ENCODE results near the gene C7orf33.

Gene C7orf33

DNA sequence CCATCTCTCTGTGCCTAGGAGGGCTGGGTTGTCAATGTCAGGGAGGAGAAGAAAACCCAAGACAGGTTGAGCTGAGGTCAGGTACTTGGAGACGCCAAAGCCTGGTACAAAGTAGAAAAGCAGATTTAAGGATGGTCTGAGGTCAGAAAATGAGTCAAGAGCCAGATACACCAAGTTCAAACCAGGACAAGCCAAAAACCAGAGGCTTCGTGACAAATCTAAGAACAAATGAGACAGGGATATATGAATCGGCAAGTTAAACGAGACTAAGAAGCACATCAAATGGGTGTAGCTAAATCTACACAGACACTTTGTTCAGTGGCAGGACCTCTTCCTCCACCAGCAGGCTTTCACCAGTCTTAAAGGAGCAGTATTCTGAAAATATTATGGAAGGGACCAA is 34.2 kb downstream of the C7orf33 start:
- no peak for DNase-seq (ENCODE audit: extremely low read depth in 1 of 2, low read depth in 1 of 2)

DNA sequence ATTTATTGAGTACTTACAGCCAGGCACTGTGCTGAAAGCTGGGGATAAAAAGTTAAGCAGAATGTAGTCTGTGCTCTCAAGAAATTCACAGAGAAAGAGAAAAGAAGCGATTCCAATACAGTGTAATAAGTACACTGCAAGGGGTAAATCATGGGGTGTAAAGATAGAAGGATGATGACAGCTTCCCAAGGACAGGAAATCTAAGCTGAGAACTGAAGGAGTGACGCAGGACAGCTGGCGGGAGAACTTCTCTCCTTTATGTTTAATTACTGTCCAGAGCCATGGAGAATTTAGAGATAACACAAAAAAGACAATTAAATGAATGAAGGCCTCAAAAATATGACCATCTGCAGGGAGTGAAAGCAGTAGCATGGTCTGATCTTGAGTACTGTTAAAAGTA is 34.8 kb downstream of the C7orf33 start:
- DNase-seq (ENCODE audit: extremely low read depth in 1 of 2, low read depth in 1 of 2), result no peak

DNA sequence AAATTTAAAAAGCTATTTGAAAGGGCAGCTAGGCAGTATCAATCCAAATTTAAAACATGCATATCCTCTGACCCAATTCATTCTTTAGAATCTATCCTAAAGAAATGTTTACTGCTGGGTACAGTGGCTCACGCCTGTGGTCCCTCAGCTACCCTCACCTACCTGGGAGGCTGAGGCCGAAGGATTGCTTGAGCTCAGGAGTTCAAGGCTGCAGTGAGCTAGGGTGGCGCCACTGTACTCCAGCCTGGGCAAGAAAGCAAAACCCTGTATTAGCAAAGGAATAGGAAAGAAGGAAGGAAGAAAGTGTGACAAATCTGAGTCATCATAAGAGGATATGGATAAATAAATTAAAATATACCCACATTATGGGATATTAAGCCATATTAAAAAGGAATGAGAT is 36.3 kb downstream of the C7orf33 start:
- DNase-seq (ENCODE audit: extremely low read depth in 1 of 2, low read depth in 1 of 2), result no peak

DNA sequence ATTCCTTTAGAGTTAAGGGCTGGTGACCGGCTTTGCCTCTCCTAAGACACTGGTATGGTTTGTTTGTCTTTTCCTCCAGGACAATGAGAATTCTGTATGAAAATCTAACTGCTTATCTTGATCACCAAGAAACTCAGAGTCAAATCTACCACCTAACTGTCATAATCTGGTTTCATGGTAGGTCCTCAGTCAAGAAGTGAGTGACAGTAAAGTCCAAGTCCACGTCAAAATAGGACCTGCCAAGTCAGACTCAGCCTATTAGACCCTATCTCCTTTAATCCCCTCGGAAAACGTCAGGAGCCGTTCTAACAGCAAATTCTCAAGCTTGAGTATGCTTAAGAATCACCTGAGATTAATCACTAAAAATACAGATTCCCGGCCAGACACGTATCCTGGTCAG is 37.4 kb downstream of the C7orf33 start:
- no peak for DNase-seq (ENCODE audit: extremely low read depth in 1 of 2, low read depth in 1 of 2)

DNA sequence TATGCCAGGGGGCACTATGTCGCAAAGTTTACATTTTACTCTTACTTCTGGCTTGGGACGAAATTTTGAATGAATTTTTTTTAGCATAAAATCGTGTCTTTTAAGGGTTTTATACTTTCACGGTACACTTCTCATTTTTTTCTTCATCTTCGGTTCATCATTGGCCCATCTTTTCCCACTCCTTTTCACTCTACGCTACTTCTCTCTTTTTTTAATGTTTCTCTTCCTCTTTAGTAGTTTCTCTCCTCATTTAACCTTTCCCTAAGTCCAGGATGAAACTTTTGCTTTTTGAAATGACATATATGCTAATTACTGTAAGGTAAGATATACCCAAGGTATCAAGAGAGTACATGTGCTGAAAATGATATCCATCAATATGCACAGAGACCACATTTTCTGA is 39.5 kb downstream of the C7orf33 start:
- DNase-seq (ENCODE audit: extremely low read depth in 1 of 2, low read depth in 1 of 2), result no peak

DNA sequence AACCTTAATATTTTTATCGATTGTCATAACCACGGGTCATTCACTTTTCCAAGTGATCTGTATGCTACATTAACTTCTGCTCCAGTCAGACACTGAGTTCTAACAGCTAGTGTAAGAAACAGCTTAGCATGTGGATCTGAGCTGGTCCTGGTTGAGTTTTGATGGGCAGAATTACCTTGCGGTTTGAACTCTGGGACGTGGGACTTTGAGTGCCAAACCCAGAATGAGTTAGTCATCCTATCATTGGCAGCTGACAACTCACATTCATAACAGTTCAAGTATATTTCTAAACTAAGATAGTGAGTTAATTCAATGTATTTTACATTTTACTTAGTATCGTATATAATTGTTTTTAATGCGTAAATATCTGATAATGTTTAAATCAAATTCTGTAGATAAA is 43.2 kb downstream of the C7orf33 start:
- DNase-seq (ENCODE audit: extremely low read depth in 1 of 2, low read depth in 1 of 2), result no peak

DNA sequence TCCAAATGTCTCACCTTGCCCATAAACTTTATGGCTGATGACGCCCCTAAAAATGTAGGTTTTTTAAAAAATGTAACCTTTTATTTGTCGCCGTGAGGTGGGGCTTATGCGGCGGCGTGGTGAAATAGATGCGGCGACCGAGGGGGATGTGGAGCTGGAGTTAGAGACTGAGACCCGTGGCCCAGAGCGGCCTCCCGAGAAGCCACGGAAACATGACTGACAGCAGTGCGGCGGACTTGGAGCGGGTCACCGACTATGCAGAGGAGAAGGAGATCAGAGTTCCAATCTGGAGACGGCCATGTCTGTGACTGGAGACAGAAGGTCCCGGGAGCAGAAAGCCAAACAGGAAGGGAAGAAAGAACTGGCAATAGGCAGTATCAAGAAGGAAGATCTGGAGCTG is 46.5 kb downstream of the C7orf33 start:
- no peak for DNase-seq (ENCODE audit: extremely low read depth in 1 of 2, low read depth in 1 of 2)

DNA sequence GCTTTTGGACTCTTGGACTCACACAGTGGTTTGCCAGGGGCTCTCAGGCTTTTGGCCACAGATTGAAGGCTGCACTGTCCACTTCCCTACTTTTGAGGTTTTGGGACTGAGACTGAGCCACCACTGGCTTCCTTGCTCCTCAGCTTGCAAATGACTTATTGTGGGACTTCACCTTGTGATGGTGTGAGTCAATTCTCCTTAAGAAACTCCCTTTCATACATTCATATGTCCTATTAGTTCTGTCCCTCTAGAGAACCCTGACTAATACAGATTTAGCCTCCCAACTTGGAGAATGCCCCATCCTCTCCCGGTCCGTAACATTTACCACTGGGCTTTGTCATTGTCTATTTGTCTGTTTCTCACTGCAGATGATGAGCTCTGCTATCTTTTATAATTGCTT is 55.3 kb downstream of the C7orf33 start:
- no peak for DNase-seq (ENCODE audit: extremely low read depth in 1 of 2, low read depth in 1 of 2)

DNA sequence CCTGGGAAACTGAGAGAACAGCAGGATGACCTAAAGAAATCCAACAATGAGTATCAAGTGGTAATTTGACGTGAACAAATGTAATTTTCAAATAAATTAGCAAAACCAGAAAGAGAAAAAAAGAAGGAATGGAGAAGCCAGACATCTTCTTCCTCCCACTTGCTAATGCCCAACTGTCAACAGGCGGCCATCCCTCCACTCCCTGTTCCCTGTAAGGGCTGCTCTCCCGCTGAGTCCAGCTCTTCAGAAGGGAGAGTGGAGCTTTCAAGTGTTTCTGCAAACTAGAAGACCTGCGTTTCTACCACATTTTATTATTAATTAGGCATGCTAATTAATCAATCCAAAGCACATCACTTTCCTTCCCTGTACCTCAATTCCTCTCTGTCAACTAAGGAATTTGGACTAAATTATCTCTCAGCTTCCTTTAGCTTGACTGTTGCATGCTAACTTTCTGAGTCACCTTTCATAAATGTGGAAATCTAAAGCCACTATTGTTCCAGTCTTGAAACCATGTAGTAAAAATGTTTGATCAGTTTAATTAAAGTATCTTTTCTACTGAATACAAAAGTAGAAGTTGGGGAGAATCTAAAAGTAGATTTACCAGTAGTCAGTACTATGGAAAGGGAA is 59.8 kb downstream of the C7orf33 start:
- DNase-seq (ENCODE audit: extremely low read depth in 1 of 2, low read depth in 1 of 2), result no peak

DNA sequence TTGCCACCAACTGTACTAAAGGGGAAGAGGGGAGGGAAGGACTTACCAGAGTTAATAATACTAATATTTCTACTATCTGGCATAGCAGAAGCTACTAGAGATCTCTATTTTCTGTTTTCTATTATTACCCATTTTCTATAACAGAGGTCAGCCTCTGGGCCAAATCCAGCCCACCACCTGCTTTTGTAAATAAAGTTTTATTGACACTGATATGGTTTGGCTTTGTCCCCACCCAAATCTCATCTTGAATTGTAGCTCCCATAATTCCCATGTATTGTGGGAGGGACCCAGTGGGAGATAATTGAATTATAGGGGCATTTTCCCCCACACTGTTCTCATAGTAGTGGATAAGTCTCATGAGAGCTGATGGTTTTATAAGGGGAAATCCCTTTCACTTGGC is 62.2 kb downstream of the C7orf33 start:
- DNase-seq (ENCODE audit: extremely low read depth in 1 of 2, low read depth in 1 of 2), result no peak

DNA sequence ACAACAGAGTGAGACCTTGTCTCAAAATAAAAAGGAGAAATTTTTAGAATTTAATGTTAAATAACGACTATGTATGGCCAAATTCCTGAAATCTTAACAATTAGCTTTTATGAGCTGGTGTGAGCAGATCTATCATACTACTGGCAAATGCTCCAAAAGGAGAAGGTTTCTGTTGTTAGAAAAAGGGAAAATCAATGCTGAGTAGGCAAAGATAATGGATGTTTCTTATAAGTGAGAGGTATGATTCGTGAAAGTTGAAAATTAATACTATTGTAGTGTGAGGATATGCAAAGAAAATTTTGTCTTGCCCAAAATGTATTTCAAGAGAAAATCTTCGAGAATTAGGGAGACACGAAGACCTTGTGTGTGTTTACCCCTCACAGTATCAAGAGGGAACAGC is 67.4 kb downstream of the C7orf33 start:
- DNase-seq (ENCODE audit: extremely low read depth in 1 of 2, low read depth in 1 of 2), result no peak

DNA sequence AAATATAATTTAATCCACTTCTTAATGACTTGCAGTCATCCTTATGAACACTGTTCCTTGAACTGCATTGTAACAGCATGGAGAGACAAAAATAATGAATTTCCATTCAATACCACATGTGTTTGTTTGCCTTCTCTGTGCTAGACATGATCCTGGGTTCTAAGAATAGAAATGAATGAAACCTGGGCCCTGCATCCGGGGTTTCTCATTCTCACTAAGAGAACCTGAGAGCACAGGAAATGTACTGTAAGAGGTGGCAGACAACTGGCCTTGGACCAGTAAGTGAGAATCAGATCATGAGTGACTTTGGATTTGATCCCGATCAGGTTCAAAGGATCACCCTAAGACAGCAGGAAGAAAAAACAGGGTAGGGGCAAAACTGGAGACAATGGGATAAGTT is 70.9 kb downstream of the C7orf33 start:
- DNase-seq (ENCODE audit: extremely low read depth in 1 of 2, low read depth in 1 of 2), result no peak

DNA sequence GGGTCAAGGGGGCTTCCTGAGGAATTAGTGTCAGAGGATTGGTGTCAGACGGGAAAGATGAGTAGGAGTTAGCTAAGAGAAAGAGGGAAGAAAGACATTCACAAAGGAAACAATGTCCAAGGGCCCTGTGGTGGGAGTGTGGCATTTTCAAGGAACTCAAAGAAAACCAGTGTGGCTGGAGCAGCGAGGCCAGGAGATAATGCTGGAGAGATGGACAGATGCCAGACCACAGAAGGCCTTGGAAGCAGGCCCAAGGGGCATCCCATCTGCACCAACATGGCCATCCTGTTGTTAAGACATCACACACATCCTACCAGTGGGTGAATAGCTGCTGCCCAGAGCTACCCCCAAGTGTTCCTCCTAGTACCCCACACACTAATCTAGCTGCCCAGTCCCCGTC is 72.1 kb downstream of the C7orf33 start:
- no peak for DNase-seq (ENCODE audit: extremely low read depth in 1 of 2, low read depth in 1 of 2)

DNA sequence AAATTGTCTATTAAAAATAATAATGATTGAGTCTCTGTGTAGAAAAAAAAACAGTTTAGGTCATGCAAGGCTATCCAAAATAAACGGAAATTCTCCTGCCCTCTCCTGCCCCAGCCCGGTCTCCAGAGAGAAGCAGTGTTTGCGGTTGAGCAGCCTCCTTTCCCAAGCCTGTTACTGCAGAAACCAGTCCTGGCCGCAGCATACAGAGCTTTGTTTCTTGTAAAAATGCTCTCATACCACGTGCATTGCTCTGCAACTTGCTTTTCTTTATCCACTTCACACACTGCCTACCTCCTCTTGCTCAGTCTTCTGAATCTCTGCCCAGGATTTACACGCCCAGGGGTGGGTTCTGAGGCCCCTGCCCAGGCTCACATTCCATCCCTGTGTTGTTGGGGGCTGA is 73.8 kb downstream of the C7orf33 start:
- no peak for DNase-seq (ENCODE audit: extremely low read depth in 1 of 2, low read depth in 1 of 2)

DNA sequence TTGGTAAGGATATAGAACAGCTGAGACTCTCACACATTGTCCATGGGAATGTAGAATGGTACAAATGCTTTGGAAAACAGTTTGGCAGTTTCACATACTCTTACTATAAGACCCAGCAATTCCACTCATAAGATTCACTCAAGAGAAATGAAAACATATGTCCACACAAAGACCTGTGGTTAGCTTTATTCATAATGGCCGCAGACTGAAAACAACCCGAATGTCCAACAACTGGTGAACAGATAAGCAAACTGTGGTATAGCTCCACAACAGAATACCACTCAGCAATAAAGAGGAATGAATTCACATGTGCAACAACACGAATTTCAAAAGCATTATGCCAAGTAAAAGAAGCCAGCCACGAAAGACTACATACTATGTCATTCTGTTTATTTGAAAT is 74.7 kb downstream of the C7orf33 start:
- DNase-seq (ENCODE audit: extremely low read depth in 1 of 2, low read depth in 1 of 2), result no peak
